Natural killer cell (primary cell): Measurements from ENCODE around the gene FKBP3. TPM values are rescaled to one million over a fixed set of nuclear protein-coding genes. Genes with fewer than 3 reads are reported as not detected.

Experiments used
- ATAC-seq, 3 donors: fragments of 150-1000 bp in 2 of 3; fragments of 200-7000 bp in 1 of 3; cut with Tn5 transposase; 1 replicate in 1 of 3; 2 replicates in 2 of 3; pipeline ENCODE4 v1.10.0; 2021; ENCODE audit warnings: mild to moderate bottlenecking in 2 of 3, moderate library complexity in 2 of 3
- DNase-seq, 2 donors: peaks; one replicate each; pipeline versions ENCODE4 v3.0.0 to v3.0.0-alpha.2; 2013 to 2021; ENCODE audit warnings: mixed read lengths in 1 of 2
- H3K27ac ChIP-seq: one replicate; pipeline ENCODE4 v1.5.1; 2013; ENCODE audit warnings: mild to moderate bottlenecking, low read length
- H3K27me3 ChIP-seq: one replicate; pipeline ENCODE4 v1.6.1; 2013; ENCODE audit warnings: low read length; ENCODE audit not compliant: control insufficient read depth, insufficient read depth
- H3K36me3 ChIP-seq: one replicate; pipeline ENCODE4 v1.6.1; 2013; ENCODE audit warnings: low read length; ENCODE audit not compliant: control insufficient read depth, insufficient read depth
- H3K4me1 ChIP-seq: one replicate; pipeline ENCODE4 v1.6.1; 2013; ENCODE audit warnings: low read length; ENCODE audit not compliant: control insufficient read depth, insufficient read depth
- H3K4me3 ChIP-seq: one replicate; pipeline ENCODE4 v1.5.1; 2013; ENCODE audit warnings: low read length
- H3K9me3 ChIP-seq: one replicate; pipeline ENCODE4 v1.6.1; 2013; ENCODE audit warnings: low read length; ENCODE audit not compliant: control insufficient read depth, insufficient read depth
- H3K27ac Mint-ChIP-seq, 2 donors: one replicate each; pipeline ENCODE4 v1.8.0; 2022; ENCODE audit warnings: mild to moderate bottlenecking in 2 of 2, mixed read lengths in 2 of 2, moderate library complexity in 1 of 2
- H3K27me3 Mint-ChIP-seq, 2 donors: one replicate each; pipeline ENCODE4 v1.8.0; 2022; ENCODE audit warnings: low read depth in 2 of 2, mixed read lengths in 2 of 2
- H3K36me3 Mint-ChIP-seq: one replicate; pipeline ENCODE4 v1.8.0; 2022; ENCODE audit warnings: mixed read lengths
- H3K4me1 Mint-ChIP-seq, 2 donors: one replicate each; pipeline ENCODE4 v1.8.0; 2022; ENCODE audit warnings: mixed read lengths in 2 of 2
- H3K4me3 Mint-ChIP-seq: one replicate; pipeline ENCODE4 v1.8.0; 2022; ENCODE audit warnings: mild to moderate bottlenecking, moderate library complexity, mixed read lengths
- H3K9me3 Mint-ChIP-seq, 2 donors: one replicate each; pipeline ENCODE4 v1.8.0; 2022; ENCODE audit warnings: mixed read lengths in 2 of 2
- CTCF ChIP-seq: fragments of 200-600 bp; IDR thresholded peaks from one replicate; pipeline ENCODE4 v1.8.0; 2022; ENCODE audit warnings: antibody characterized with exemption
- WGBS: methylation state at CpG from one replicate; pipeline ENCODE4 v1.1.7; 2013; ENCODE audit warnings: missing lambda C conversion rate; ENCODE audit not compliant: insufficient coverage; 5-methylcytosine and 5-hydroxymethylcytosine counted together
- intact Hi-C: fragments of 100-400 bp; cut with micrococcal nuclease; formaldehyde crosslinking; loops from one replicate; pipeline ENCODE4 v1.14.2; 2022
- total RNA-seq, 4 donors: library from RNA; stranded (reverse); fragments of 120-200 nt in 1 of 4; gene quantifications; one replicate each; pipeline versions ENCODE4 v1.2.3 to v1.2.4, GENCODE V29; 2013 to 2022

FKBP3 gene
- total RNA-seq, 3 donors from 2014 or later (not counting 1 experiment from before 2014, with no cell fraction given) = 32.2 to 39.7 (median 33.7) TPM

- WGBS = 93% methylated on average over 6 of the region's 6 CpGs
- intact Hi-C loops = no loop called here
- Mint-ChIP-seq H3K4me3 (no peak overlapping the region), H3K4me1 (peaks cover 0 to 5% of the 10 kb centered on the region in 2 donors), H3K27me3 (no peaks in the 10 kb centered on the region), H3K27ac (peak overlapping the region; percentile 35 to 36), H3K9me3 (no peaks in the 10 kb centered on the region), H3K36me3 (no peaks in the 10 kb centered on the region)
- TF ChIP-seq CTCF = no peak
- H3K9me3 ChIP-seq = no peaks in the 10 kb centered on the region
- DNase-seq (no peak), ATAC-seq (no peak)
- no peak overlapping the region for H3K4me3 ChIP-seq
- H3K4me1 ChIP-seq = no peaks in the 10 kb centered on the region
- no peak overlapping the region for H3K27ac ChIP-seq
- H3K36me3 ChIP-seq = peaks cover 68% of the 10 kb centered on the region
- H3K27me3 ChIP-seq = no peaks in the 10 kb centered on the region
These were observed 21.1 kb downstream of the FKBP3 start for GRCh38 chr14:45112896-45113781.

GRCh38 chr14:45104561-45104960, 29.7 kb downstream of the FKBP3 start:
- DNase-seq (no peak), ATAC-seq (no peak)
- Mint-ChIP-seq H3K36me3 (no peaks in the 10 kb centered on the region), H3K27me3 (no peaks in the 10 kb centered on the region), H3K4me3 (no peak overlapping the region), H3K9me3 (no peaks in the 10 kb centered on the region), H3K27ac (no peak overlapping the region), H3K4me1 (peaks cover 0 to 6% of the 10 kb centered on the region in 2 donors)
- Histone ChIP-seq H3K27me3 (no peaks in the 10 kb centered on the region), H3K27ac (no peak overlapping the region), H3K9me3 (no peaks in the 10 kb centered on the region), H3K4me1 (no peaks in the 10 kb centered on the region), H3K4me3 (no peak overlapping the region), H3K36me3 (peaks cover 37% of the 10 kb centered on the region)
- no peak for TF ChIP-seq CTCF
- 95% methylated on average over 1 of the region's 1 CpG for WGBS
- intact Hi-C loops = no loop called here

GRCh38 chr14:45103806-45104205, 30.5 kb downstream of the FKBP3 start:
- no peak for DNase-seq
- Histone ChIP-seq H3K4me1 (no peaks in the 10 kb centered on the region), H3K36me3 (peaks cover 37% of the 10 kb centered on the region), H3K27me3 (no peaks in the 10 kb centered on the region), H3K4me3 (no peak overlapping the region), H3K27ac (no peak overlapping the region), H3K9me3 (no peaks in the 10 kb centered on the region)
- intact Hi-C loops = no loop called here
- Mint-ChIP-seq H3K36me3 (peaks cover 2% of the 10 kb centered on the region), H3K27me3 (no peaks in the 10 kb centered on the region), H3K4me3 (no peak overlapping the region), H3K27ac (no peak overlapping the region), H3K9me3 (no peaks in the 10 kb centered on the region), H3K4me1 (peaks cover 0 to 6% of the 10 kb centered on the region in 2 donors)
- no peak for TF ChIP-seq CTCF
- no peak for ATAC-seq
